Measurements from ENCODE around the gene CHD2.

DNA sequence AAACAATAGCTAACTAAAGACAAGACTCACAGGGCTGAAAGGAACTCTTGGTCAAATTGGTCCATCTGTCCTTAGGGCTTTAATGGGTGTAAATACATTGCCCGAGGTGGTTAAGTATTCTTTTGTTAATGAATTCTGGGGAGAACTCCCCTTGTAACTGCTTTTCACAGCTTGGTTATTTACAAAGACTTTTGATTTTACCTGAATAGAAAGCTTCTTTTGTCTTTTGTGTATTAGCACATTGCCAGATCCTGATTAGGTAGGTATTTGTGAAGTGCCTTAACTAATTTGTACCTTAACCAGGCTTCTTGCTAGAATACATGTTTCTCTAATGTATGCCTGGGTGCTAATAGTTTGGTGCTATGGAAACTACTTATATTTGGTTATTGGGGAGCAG is 14.0 kb downstream of the CHD2 start:
- no peak for TF ChIP-seq POLR2A (IDR thresholded peaks at IDR 0.05)
- TF ChIP-seq, protein P1, sequence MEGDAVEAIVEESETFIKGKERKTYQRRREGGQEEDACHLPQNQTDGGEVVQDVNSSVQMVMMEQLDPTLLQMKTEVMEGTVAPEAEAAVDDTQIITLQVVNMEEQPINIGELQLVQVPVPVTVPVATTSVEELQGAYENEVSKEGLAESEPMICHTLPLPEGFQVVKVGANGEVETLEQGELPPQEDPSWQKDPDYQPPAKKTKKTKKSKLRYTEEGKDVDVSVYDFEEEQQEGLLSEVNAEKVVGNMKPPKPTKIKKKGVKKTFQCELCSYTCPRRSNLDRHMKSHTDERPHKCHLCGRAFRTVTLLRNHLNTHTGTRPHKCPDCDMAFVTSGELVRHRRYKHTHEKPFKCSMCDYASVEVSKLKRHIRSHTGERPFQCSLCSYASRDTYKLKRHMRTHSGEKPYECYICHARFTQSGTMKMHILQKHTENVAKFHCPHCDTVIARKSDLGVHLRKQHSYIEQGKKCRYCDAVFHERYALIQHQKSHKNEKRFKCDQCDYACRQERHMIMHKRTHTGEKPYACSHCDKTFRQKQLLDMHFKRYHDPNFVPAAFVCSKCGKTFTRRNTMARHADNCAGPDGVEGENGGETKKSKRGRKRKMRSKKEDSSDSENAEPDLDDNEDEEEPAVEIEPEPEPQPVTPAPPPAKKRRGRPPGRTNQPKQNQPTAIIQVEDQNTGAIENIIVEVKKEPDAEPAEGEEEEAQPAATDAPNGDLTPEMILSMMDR (IDR thresholded peaks at IDR 0.05): no peak
